Measurements from ENCODE around the gene TIGD6.

GRCh38 chr5:149953436-149954121 lies 46.9 kb downstream of the TIGD6 start:
- TF ChIP-seq CTCF (IDR thresholded peaks at IDR 0.05 in 2 of 3, conservative IDR thresholded peaks at IDR 0.05 in 1 of 3; ENCODE audit: borderline replicate concordance in 1 of 3, insufficient read depth in 1 of 3, low read depth in 2 of 3, low read length in 2 of 3) (no peak), SRF (IDR thresholded peaks at IDR 0.05; ENCODE audit: low read depth) (no peak), EZH2 (IDR thresholded peaks at IDR 0.05) (no peak), CEBPB (IDR thresholded peaks at IDR 0.05; ENCODE audit: low read depth) (no peak), EZH2phosphoT487 (IDR thresholded peaks at IDR 0.05; ENCODE audit: borderline replicate concordance) (no peak), JUND (IDR thresholded peaks at IDR 0.05) (no peak), SP1 (IDR thresholded peaks at IDR 0.05; ENCODE audit: low read depth) (no peak), TCF7L2 (IDR thresholded peaks at IDR 0.05; ENCODE audit: borderline replicate concordance, extremely low read depth, insufficient read depth, insufficient read length) (no peak), ZBTB33 (IDR thresholded peaks at IDR 0.05; ENCODE audit: extremely low read depth, insufficient replicate concordance, low read length) (no peak)

Data from HCT116 (cell line).